ENCODE results near the gene CD247.

GRCh38 chr1:167515893-167516321 lies 2.4 kb downstream of the CD247 start:
- TF ChIP-seq POLR2A (IDR thresholded peaks at IDR 0.05) (no peak), CTCF (IDR thresholded peaks at IDR 0.05 in 8 of 11, conservative IDR thresholded peaks at IDR 0.05 in 3 of 11) (no peak)
